RCC 7860 (cell line): ENCODE results near the gene POU5F2.

Experiments used
- DNase-seq: peaks from one replicate; pipeline ENCODE4 v3.0.0-alpha.2; 2015; ENCODE audit warnings: low spot score
- FAIRE-seq: peaks from 2 replicates; lab custom pipeline; 2012; peaks lifted over from hg19 to GRCh38; lab: Jason Lieb, UNC

POU5F2 gene, protein sequence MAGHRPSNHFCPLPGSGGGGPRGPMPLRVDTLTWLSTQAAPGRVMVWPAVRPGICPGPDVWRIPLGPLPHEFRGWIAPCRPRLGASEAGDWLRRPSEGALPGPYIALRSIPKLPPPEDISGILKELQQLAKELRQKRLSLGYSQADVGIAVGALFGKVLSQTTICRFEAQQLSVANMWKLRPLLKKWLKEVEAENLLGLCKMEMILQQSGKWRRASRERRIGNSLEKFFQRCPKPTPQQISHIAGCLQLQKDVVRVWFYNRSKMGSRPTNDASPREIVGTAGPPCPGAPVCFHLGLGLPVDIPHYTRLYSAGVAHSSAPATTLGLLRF

DNA sequence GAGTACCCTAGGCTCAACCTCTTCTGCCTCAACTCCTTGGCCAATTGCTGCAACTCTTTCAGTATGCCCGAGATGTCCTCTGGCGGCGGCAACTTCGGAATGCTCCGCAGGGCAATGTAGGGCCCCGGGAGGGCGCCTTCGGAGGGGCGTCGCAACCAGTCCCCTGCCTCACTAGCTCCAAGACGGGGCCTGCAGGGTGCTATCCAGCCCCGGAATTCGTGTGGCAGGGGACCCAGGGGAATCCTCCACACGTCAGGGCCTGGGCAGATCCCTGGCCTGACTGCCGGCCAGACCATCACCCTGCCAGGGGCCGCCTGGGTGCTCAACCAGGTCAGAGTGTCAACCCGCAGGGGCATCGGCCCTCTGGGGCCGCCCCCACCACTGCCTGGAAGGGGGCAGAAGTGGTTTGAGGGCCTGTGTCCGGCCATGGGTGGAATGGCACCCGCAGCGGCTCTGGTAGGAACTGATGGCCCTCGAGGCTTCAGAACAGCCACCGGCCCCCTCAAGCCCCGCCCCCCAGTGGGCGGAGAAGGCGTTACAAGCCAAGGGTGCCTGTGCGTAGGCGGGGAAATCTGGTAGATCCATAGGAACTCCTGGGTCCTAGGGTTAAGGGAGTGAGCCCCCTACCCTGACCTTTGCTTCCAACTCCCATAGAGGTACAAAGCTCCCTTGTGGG, at the start of gene POU5F2:
Gene POU5F2, minus strand, starts transcription at position 465 of the 676 bp plus-strand sequence. Its CDS starts 37 bp downstream, at position 428.
- DNase-seq = no peak
- FAIRE-seq = no peak

DNA sequence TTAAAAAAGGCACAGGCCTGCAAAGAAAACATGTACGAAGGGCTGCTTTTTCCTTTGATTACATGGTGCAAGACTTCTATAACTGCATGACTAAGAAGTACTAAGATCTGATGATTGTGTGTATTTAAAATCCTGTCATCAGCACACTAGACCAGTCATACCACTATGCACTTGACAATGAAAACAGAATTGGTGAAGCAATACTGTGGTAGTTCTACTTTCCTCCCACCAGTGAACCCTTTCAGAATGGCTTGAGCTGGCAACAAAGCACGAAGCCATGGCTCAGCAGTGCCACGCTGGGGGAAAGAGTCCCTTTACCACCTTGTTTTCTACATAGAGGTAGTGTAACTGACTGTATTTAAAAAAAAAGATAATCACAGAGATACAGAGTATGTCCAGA, 49.0 kb upstream of the POU5F2 start:
- FAIRE-seq = no peak
- DNase-seq = no peak

DNA sequence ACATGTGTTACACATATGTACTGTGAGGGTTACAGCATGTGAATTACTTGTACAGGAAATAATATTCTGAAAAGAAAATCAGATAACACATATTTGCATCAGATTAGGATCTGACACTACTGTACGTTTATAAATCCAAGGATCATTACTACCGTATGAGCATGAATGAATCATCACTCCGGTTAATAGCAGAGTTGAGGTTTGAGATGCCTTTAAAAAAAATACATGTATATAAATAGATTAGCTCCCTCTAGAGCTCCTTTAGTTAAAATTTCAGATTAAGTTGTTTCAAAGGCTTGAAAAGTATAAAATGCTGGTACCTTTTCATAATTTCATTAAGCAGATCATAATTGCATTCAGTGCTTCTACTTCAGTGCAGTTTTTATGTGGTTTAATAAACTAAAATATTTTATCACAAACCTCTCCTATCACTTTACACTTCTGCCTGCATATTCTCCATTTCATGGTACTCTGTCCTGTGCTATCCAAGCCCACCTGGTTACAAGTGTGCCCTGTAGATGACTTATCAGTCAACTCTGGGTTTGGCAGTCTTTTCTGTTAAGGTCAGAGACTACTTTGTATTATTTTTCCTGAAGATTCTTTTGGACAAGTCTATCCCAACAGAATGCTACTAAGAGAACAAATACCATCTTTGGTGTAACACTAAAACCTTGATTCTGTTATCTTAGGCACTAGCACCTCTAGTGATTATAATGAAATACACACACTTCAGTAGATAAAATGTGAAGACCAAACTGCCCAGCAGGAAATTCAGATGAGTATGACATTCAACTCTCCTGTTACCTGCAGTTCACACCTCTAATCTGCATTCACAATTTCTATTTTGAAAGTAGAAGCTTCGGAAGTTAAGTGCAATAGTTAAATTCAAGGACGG, 48.0 kb upstream of the POU5F2 start:
- peak; percentile 14 for DNase-seq
- peak; percentile 66 for FAIRE-seq

DNA sequence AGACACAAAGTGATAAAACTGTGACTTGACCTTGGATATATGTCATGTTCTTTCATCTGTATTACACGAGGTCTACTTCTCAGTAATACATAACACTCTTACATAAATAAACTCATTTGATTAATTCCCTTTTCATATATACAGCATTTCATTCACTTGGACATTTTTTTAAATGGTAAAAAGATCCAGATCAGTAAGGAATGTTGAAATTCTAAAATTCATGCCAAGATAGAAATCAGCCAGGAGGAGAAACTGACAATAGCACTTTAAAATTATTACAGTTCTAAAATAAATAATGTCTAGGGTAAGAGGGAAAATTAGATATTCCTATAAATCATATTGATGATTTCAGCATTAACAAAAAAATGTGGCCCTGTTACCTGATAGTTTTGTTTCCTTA, 46.2 kb upstream of the POU5F2 start:
- FAIRE-seq (no peak), DNase-seq (no peak)

DNA sequence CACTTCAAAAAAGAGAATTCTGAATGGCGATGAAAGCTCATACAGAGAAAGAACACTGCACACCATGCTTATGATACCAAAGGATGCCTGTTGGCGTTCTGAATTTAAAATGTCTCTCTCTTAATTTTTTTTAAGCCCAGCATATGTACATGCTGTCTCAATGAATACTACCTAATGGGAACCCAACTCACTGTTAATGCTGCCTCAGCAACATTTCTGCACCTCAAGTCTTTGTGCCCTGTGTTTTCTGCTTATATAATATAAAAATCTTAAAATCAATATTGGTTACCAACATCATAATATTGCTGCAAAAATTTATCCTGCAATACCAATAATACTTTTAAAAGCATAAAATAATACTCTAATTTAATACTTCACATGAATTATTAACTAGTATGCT, 44.1 kb upstream of the POU5F2 start:
- DNase-seq (no peak), FAIRE-seq (no peak)

DNA sequence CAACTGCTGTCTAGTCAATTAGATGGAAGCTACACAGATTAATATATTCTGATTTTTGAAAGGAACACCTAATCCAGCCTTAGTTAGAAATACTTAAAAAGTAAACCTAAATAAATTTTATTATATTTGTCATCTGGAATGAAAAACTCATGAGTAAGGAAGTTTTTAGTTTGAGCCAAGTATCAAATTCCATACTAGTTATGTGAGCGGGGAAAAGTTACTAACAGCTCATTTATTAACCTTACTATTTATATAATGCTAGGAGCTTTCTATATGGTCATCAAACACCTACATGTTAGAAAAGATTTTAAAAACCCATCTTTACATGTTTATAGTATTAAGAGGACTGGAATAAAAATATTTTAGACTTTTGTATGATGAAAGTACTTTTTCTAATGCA, 41.6 kb upstream of the POU5F2 start:
- DNase-seq (no peak), FAIRE-seq (no peak)

DNA sequence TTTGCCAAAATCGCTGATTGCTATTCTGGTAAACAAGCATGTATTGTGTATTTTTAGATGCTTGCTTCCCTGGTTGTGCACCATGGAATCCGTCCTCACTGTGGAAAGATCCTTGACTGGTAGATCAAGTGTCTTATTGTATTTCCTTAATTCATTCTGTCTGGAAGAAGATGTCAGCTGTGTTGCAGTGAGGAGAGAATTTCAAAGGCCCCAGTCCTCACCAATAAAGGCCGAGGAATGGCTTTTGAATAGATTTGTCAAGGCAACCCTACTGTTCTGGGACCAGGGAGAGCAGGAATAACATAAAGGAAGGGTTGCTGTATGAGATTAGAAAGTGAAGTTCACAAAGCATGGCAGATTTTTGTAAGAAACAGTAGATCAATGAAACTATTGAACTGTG, 36.2 kb upstream of the POU5F2 start:
- no peak for FAIRE-seq
- DNase-seq = no peak

DNA sequence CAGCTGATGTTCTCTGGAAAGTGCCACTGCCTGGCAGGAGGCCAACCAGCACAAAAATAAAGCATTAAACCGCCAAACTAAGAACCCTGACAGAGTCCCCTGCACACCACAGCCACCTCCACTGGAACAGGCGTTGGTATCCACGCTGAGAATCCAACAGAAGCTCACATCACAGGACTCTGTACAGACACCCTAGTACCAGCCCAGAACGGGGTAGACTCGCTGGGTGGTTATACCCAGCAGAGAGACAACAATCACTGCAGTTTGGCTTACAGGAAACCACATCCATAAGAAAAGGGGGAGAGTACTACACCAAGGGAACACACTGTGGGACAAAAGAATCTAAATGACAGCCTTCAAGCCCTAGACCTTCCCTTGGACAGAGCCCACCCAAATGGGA, 15.0 kb upstream of the POU5F2 start:
- FAIRE-seq = no peak
- DNase-seq = no peak

DNA sequence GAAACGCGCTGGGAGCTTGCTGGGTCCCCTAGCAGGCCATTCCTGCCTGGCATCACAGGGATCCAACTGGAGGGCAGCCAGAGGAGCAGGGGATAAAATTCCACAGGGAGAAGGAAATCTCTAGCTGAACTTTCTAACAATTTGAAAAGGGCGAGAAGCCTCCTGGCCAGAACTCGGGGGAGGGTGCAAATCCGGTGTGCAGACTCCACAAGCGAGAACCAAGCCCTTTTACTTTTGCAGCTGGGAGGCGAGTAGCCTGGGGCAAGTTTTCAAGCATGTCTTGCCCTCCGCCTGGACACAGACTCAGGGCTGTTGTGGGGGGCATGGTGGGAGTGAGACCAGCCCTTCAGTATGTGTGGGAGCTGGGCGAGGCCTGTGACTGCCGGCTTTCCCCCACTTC, 14.3 kb upstream of the POU5F2 start:
- no peak for FAIRE-seq

DNA sequence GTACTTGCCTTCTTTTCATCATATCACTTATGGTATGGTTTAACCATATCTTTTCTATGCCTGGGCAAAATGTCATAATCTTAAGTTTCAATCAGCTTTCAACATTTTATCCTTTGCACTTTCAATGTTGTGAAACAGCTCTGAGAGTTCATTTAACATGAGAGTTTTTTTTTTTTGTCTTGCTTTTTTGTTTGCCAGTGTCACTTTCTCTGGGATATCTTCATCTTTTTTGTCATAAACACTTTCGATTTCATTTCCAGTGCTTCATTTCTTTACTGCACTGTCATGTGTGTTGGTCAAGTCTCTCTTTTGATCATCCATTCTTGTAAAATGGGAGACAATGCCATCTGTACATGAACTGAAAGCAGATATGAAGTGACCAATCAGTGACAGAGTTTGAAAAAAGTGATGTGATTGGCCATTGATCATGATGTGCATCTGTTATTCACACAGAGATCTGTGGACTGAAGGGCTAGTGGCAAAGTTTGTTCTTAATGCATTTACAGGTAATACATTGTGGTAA, 7.5 kb upstream of the POU5F2 start:
- no peak for FAIRE-seq
- no peak for DNase-seq

More for the DNA sequence above, 14.3 kb upstream of the POU5F2 start:
- DNase-seq = no peak

DNA sequence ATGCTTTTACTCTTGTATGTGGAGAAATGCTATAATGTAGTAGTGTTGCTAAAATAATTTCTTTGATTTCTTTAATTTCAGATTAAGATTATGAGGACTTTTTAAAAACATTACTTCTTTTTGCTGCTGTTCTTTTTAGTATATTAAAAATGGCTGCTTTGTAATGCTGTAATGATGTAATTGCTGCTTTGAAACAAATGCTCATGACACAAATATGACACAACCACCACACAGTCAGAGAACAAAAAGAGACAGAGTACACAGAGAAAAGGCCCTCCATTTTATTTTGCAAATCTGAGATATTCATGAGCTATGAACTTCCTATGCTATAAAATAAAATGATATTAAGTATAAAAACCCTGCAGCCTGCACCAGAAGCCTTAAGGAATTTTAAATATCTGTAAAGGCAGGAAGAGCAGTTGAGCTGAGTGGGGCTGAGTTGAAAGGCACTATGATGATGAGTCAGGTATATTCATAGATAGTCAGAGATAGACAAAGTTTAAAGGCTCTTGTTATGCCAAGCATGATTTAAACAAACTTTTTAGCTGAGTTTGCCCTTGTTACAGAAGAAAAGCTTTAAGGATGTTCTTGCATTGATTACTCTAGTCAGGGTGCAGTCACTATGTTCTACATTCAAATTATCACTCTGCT, 5.1 kb upstream of the POU5F2 start:
- no peak for FAIRE-seq

DNA sequence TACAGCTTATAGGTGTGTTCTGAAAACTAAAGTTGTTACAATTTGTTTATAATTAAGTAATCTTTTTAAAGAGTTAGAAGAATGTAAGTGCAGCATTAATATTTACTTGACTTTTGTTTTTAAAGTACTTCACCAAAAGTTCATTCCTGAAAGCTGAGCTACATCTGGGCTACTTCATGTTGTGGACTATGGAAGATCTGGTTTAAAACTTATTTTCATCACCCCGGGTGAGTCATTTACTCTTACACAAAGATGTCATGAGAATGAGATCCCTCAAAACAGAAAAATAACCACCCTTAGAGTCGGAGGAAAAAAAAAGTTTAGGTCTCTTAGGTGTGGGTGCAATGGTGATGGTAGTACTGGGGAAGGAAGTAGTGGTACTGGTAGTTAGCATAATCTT, 5.1 kb downstream of the POU5F2 start:
- FAIRE-seq = no peak

More for the DNA sequence above, 5.1 kb upstream of the POU5F2 start:
- DNase-seq = no peak

DNA sequence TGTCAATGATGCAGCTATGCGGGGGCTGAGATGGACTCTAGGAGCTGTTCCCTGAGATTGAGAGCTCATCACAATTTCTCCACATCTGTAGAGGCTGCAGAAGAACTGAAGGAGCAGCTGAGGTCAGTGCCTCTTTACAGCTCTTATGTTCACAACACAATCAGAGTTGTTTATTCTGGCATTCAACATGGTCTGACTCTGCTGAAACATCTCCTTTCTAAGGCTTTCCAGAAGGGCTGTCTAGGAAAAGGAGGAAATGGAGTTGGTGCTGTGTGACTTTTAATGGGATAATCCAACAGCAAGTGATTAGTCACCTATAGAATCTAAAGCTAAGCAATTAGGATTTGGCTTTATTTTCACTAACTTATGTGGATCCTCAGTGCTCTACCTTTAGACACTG, 6.0 kb downstream of the POU5F2 start:
- FAIRE-seq = no peak

More for the DNA sequence above, 5.1 kb downstream of the POU5F2 start:
- no peak for DNase-seq

DNA sequence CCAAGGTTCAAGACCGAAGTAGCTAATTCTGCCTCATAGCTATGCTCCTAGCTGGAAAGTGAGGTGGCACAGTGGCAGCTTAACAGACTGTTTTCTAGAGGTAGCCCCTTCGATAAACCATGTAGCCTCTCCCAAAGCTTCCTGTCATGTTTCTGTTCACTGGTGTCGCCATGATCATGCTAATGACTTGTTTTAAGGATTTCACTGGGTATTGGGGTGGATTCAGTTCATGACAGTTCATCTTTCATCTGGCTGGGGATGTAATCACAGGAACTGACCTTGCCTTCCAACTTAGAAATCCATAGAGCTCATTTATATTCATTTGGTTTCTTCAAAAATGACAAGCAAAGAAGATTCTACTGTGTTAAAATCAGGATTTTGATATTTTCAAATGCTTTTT, 9.4 kb downstream of the POU5F2 start:
- no peak for FAIRE-seq
- DNase-seq = no peak

More for the DNA sequence above, 6.0 kb downstream of the POU5F2 start:
- no peak for DNase-seq

DNA sequence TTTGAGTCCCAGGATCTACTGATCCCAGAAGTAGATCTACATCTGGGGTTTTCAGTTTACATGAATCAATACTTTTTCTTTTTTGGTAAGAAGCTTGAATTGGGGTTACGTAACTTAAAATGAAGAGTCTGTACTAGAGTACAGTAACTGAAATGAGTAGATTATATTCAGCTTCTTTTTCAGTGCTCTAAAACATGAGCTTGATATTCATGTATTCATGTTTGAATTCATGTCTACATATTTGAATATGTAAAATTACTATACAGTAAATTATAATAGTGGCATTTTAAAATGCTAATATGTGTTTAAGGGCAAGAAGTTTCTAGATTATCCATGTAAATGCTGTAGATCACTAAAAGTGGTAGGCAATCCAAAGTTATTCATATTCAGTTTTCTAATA, 14.8 kb downstream of the POU5F2 start:
- DNase-seq (no peak), FAIRE-seq (no peak)

DNA sequence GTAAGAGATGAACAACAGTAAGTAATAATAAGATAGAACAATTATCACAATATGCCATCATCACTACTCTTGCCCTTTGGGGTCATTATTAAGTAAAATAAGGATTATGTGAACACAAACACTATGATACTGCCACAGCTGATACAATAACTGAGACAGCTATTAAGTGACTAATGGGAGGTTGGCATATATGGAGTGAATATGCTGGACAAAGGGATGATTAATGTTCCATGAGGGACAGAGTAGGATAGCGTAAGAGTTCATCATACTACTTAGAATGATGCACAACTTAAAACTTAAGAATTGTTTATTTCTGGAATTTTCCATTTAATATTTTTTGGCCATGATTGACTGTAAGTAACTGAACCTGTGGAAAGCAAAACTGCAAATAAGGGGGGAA, 16.6 kb downstream of the POU5F2 start:
- FAIRE-seq = no peak
- no peak for DNase-seq

DNA sequence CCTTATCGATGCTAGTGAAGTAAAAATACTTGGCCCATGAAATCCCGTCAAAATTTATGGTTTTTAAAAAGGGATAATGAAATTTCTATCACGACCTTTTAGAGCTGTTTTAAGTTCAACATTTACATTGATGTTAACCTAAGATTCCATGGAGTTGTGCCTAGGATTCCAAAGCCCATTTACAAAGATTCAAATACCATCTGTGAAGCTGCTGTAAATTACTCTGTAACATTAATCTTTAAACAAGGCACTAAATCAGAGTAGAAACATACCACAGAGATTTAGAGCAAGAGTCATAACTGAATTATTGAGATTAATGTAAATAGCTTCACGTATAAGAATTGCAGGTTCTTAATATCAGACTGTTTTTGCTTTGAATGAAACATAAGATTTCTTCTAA, 17.7 kb downstream of the POU5F2 start:
- FAIRE-seq (no peak), DNase-seq (no peak)

DNA sequence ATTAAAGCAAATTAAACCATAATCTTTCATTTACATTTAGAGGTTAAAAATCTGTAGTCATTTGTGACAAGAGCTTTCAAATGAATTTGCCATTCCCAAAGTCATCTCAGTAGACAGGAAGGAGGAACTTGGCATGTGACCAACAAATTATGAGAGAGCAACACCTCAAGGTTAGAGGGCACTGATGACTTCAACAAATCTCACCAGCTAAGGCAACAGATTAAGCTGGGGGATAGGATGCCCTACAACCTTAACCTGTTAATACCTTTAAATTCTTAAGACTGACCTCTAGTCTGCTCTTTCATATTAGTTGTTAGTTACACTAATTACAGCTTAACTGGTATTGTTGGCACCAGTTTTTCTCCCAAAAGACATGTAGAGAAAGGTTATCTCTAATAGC, 18.4 kb downstream of the POU5F2 start:
- no peak for DNase-seq
- no peak for FAIRE-seq

DNA sequence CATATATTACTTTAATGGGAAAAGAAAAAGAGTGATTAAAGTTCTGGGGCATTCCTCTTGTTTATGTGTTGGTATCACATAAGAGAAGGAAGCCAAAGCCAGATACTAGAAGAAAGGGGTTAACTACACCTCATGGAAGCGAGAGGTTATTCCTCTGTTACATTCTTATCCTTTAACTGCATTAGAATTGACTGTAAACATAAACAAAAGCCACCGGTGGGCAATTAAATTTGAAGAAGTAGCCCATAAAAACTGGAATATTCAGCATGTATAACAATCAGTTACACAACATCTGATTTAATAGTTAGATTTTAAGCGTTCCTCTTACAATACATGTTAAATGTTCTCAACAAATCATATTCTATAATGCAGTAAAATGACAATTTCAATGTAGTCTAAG, 18.8 kb downstream of the POU5F2 start:
- DNase-seq = no peak

DNA sequence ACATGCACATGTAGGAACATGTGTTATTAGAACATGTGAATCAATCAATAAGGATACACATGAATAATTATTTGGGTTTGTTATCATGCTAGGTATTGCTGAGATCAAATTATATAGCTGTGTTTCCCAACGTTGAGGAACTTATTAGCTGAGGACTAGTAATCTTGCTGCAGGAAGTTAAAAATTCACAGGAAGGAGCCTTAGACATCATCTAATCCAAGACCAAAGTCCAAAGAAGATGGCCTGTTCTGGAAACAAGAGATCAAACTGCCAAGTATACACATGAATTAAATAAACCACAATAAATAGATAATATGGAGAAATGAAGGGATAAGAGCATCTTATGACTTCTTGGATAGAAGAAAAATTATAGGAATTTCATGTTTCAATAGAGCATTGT, 19.9 kb downstream of the POU5F2 start:
- DNase-seq = no peak
- FAIRE-seq = no peak

More for the DNA sequence above, 18.8 kb downstream of the POU5F2 start:
- FAIRE-seq = no peak

DNA sequence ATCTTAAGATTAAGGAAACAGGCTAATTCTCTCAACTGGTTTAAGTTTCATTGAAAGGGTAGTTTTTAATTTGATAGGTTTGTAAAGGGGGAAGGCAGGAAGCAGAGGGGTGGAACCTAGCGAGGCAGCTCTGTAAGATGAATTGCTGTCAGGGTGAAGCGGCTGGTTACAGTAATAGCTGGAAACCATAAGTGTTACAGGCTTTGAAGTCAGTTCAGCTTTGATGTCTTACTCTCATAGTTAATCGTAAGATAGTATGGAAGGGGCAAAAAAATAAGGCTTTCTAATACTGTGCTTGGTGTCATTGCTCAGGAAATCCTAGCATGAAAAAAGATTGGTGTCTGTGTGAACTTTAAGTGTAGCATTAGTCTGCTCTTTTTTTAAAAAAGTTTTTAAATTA, 20.3 kb downstream of the POU5F2 start:
- no peak for FAIRE-seq
- no peak for DNase-seq
